CD1c-positive myeloid dendritic cell (primary cell): ENCODE results near the gene HLF.

Experiments
- DNase-seq: peaks from one replicate; pipeline ENCODE4 v3.0.0-alpha.2; 2016; ENCODE audit errors: extremely low spot score

The HLF gene

DNA sequence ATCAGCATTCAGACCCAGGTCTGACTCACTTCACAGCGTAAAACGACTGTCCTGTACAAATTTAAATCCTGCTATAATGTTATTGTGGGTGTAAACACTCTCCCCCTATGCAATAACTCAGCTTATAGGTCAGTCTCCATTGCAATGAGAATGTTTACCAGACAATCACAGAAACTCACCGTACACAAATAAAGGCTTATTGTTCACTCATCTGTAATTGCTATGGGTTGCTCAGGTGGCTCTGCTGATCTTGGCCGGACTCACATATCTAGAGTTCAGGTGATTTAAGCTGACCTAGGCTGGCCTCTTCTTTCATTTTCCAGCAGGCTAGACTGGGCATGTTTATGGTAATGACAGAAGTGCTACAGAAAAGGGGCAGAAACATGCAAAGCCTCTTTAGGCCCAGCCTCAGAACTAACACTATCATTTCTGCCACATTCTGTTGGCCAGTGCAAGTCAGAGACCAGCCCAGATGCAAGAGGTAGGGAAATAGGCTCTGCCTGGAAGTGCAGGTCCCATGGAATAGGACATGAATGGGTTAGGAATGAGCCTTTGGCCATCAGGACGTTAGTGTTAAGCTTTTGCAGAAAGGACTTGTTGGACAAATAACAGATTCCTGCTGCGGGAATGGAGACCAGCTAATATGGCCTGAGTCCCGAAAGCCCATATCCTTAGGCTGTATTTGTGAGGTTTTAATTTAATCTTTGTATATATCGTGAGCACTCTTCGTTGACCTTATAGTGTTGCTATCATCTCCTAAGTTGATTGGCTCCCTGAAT lies 44.0 kb downstream of the HLF start:
- DNase-seq = no peak

DNA sequence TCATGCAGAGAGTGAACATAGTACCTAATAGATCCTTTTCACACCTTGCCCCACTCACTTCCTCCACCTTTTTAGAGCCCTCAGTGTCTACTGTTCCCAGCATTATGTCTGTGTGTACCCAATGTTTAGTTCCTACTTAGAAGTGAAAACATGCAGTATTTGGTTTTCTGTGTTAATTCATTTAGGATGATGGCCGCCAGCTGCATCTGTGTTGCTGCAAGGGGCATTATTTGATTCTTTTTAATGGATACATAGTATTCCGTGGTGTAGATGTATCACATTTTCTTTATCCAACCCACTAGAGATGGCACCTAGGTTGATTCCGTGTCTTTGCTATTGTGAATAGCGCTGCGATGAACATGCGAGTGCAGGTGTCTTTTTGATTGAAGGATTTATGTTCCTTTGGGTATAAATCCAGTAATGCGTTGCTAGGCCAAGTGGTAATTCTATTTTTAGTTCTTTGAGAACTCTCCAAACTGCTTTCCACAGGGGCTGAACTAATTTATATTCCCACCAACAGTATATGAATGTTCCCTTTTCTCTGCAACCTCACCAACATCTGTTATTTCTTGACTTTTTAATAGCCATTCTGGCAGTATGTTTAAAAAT lies 47.1 kb downstream of the HLF start:
- DNase-seq = no peak

DNA sequence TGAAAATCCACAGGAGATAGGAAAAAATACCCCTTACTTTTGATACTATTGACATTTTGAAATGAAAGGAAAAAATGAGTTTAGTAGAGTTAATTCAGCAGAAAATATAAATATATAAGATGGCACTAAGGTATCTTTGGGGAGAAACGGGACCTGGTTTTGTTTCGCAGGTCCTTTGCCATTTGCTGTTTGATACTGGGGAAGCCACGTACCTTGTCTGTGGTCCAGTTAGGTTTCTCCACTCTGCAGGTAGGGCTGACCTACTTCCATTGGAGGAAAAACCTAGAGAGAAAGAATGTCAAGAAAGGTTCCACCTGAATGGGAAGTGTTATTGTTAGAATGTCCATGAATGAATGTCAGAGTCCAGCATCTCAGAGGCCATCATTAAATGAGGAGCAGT lies 48.1 kb downstream of the HLF start:
- no peak for DNase-seq

DNA sequence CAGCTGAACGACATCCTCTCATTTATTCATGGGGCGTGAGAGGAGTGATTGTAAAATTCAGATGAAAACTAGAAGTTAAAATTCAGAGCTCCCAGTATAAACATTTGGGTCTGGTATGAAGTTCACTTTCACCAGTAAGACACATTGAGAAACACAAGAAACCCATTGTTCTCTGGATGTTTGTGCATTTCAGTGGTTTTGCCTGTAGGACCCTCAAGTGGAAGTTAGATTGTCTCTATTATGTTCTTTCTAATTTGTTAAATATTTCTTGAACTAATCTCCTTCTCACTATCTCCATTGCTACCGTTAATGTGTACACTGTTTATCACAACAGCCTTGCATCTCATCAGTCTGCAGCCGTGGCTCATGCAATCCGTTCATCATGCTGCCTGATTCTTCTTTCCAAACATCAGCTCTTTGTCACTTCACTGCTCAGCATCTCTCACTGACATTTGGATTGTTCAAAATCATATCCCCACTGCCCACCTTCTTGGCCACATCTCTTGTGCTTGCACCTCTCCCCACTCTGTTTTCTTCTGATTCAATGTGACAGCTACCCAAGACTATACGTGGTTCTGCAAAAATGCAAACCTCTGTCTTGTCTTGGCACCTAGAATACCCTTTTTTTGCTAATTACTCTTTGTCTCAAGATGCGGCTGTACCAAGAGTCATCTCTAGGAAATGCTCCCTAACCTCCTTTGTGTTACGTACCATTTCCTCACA lies 49.5 kb downstream of the HLF start:
- no peak for DNase-seq

DNA sequence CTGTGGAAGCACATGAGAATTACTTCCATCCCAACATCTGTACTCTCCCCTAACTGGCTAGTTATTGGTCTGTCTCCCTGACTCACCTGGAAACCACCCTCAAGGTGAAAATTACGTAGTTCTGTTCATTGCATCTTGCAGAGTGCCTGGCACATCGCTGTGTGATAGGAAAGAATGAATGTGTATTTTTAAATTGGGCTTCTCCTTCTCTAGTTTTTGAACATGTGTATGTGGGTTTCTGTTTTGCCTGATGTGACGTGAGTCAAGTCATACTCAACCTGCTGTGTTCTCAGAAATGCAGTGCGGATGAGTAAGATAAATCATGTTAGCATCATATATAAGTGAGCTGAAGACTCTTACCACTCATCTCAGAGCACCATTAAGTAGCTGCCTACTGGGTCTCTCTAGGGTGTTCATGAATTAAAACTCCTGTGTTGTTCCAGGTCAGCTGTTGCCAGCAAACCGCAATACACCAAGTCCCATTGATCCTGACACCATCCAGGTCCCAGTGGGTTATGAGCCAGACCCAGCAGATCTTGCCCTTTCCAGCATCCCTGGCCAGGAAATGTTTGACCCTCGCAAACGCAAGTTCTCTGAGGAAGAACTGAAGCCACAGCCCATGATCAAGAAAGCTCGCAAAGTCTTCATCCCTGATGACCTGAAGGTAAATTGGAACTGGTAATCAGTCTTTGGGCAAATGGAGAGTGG lies 50.2 kb downstream of the HLF start:
- DNase-seq = no peak

DNA sequence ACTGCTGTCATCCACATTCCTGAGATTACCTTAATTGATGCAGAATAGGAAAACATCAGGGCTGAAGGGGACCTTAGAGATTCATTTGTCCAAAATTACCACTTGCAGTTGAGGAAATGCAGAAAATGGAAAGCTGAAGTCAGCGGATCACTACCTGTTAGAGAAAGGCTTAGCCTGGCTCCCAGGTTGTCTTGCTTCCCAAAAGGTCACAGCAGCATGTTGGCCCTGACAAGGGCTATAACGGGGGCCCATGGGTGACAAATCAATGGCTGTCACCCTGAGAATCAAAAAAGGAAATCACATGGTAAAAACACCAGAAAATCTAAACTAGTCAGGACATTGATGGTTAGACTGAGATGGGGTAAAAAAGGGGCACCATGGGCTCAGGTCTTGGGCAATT lies 51.7 kb downstream of the HLF start:
- DNase-seq = no peak

DNA sequence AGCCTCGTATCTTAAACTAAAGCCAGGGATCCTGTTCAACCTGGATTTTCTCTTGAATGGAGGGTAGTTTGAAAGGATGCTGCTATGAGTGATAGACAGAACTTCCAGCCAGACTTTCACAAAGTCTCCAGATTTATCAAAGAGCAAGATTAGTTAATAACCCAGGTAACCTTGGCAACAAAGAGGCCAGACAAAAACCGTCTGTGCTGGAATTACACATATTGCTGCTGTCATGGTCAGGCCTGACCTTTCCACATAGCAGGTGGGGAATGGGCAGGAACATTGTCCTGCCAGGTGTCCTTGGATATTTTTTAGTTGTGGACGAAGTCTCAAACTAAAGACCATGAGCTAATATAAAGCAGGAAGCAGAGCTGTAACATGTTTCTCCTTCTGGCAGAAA lies 52.5 kb downstream of the HLF start:
- no peak for DNase-seq

DNA sequence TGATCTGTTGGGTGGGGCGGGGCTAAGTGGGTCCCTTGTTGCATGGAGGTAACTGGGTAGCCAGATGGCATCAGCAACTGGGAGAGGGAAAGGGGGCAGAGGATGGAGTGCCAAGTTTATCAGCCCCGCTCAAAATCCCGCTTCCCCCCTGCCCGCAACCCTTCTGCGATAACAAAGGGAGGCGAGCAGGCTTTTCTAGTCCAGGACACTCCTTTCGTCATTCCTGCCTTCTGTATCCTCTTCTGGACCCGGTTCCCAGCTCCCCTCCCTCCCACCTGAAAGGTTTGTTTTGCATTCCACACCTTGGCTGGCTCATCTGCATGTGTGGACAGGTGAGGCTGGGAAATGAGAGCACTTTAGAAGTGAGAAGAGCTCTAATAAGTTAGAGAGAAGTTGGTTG lies 53.3 kb downstream of the HLF start:
- no peak for DNase-seq

DNA sequence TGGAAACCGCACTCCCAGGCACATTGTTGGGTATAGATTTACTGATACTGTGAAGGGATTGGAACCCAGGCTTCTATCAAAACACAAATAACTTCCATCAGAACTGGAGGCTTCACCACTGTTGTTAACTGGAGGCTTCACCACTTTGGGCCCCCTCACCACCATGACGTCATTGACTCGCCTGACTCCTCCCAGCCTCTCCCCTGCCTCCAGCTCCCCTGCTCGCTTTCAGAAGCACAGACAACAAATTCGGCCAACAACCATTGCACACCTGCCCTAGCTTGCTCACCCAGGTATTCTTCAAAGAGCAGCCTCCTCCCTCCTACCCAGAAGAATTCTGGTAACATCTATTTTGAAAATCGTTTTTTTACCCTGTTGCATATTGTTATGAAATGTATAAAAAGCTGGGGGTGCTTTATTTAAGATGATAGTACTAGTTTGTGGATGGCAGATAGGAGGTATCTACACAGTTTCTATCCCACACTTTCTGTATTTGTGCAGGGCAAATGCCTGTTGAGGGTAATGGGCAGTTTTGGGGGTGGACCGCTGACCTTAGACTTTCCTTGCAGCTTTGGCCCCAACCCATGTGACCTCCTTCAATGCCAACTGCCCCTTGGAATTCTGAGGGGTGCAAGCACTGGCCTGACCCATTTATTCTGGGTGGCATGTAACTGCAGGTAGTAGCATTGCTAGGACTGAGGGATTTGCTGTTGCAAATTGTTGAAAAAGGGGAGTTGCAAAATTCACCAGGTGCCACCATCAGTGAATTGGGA lies 54.1 kb downstream of the HLF start:
- DNase-seq = no peak

DNA sequence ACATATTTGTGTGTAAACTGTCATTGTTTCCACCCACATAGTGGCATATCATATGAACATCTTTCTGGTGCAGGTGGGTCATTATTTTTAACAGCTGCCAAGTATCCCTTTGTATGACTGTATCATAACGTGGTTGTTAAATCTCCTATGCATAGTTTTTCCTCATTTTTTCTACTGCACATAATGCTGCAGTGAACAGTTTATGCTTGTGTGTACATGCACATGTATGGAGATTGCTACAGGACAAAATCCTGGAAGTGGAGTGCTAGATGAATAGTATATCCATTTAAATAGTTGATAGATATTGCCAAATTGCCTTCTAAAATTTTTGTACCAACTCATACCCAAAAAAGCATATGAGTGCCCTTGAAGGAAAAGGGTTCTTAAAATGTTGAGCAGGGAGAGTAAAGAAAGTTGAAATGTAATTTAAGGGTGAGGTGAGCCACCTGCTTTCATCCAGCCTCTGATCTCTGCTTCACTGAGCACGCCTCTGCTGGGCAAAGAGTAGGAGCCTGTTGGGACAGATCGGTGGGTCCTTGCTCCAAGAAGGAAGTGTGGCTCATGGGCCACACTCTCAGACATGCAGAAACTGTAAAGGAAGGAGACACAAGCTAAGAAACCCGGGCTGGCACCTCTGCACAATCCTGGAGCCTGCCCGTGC lies 55.3 kb downstream of the HLF start:
- DNase-seq = no peak

DNA sequence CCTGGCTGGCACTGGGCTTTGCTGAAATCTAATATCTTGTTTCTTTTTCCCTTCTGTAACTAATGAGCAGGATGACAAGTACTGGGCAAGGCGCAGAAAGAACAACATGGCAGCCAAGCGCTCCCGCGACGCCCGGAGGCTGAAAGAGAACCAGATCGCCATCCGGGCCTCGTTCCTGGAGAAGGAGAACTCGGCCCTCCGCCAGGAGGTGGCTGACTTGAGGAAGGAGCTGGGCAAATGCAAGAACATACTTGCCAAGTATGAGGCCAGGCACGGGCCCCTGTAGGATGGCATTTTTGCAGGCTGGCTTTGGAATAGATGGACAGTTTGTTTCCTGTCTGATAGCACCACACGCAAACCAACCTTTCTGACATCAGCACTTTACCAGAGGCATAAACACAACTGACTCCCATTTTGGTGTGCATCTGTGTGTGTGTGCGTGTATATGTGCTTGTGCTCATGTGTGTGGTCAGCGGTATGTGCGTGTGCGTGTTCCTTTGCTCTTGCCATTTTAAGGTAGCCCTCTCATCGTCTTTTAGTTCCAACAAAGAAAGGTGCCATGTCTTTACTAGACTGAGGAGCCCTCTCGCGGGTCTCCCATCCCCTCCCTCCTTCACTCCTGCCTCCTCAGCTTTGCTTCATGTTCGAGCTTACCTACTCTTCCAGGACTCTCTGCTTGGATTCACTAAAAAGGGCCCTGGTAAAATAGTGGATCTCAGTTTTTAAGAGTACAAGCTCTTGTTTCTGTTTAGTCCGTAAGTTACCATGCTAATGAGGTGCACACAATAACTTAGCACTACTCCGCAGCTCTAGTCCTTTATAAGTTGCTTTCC lies 56.0 kb downstream of the HLF start:
- DNase-seq = no peak

DNA sequence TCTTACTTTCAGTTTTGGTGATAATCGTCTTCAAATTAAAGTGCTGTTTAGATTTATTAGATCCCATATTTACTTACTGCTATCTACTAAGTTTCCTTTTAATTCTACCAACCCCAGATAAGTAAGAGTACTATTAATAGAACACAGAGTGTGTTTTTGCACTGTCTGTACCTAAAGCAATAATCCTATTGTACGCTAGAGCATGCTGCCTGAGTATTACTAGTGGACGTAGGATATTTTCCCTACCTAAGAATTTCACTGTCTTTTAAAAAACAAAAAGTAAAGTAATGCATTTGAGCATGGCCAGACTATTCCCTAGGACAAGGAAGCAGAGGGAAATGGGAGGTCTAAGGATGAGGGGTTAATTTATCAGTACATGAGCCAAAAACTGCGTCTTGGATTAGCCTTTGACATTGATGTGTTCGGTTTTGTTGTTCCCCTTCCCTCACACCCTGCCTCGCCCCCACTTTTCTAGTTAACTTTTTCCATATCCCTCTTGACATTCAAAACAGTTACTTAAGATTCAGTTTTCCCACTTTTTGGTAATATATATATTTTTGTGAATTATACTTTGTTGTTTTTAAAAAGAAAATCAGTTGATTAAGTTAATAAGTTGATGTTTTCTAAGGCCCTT lies 56.8 kb downstream of the HLF start:
- no peak for DNase-seq

DNA sequence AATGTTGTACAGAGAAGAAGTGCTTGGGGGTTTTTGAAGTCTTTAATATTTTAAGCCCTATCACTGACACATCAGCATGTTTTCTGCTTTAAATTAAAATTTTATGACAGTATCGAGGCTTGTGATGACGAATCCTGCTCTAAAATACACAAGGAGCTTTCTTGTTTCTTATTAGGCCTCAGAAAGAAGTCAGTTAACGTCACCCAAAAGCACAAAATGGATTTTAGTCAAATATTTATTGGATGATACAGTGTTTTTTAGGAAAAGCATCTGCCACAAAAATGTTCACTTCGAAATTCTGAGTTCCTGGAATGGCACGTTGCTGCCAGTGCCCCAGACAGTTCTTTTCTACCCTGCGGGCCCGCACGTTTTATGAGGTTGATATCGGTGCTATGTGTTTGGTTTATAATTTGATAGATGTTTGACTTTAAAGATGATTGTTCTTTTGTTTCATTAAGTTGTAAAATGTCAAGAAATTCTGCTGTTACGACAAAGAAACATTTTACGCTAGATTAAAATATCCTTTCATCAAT lies 57.8 kb downstream of the HLF start:
- DNase-seq = no peak

DNA sequence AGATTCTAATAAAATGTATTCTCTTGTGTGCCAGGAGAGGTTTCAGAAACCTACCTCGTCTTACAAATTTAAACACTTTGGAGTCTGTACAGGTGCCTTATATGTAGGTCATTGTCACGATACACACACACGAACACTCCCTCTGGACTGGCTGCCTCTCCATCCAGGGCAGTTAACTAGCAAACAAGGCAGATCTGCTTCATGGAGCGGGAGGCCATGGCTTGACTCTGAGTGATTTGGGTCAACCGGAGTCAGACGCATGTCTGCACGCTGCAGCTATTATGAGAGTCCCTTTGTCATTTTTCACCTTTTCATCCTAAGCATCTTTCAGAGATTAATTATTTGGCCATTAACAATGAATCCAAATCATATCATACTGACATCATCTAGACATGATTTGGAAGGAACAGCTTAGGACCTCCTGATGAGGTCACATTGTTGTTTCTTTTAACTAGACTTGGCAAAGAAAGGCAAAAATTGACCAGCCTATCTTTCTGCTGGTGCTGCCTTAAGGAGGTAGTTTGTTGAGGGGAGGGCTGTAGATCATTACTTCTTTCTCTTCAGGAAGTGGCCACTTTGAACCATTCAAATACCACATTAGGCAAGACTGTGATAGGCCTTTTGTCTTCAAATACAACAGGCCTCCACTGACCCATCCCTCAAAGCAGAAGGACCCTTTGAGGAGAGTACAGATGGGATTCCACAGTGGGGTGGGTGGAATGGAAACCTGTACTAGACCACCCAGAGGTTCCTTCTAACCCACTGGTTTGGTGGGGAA lies 58.9 kb downstream of the HLF start:
- no peak for DNase-seq

DNA sequence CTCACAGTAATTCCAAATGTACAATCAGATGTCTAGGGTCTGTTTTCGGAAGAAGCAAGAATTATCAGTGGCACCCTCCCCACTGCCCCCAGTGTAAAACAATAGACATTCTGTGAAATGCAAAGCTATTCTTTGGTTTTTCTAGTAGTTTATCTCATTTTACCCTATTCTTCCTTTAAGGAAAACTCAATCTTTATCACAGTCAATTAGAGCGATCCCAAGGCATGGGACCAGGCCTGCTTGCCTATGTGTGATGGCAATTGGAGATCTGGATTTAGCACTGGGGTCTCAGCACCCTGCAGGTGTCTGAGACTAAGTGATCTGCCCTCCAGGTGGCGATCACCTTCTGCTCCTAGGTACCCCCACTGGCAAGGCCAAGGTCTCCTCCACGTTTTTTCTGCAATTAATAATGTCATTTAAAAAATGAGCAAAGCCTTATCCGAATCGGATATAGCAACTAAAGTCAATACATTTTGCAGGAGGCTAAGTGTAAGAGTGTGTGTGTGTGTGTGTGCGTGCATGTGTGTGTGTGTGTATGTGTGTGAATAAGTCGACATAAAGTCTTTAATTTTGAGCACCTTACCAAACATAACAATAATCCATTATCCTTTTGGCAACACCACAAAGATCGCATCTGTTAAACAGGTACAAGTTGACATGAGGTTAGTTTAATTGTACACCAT lies 59.7 kb downstream of the HLF start:
- no peak for DNase-seq

DNA sequence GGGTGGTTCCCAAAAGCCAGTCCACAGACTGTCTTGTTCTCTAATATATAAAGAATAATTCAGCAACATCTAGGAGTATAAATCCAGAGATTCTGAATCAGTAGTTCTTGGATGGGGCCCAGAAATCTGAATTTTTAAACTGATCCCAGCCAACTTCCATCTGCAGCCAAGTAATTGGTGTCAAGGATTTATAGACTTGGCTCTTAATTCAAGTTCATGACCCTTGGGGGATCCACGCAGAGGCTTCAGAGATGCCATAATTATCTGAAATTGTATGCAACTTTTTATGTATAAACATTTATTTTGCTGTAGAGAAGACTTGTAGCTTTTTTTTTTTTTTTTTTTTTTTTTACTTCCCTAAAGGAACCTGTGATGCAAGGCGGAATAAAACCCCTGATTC lies 60.6 kb downstream of the HLF start:
- no peak for DNase-seq

DNA sequence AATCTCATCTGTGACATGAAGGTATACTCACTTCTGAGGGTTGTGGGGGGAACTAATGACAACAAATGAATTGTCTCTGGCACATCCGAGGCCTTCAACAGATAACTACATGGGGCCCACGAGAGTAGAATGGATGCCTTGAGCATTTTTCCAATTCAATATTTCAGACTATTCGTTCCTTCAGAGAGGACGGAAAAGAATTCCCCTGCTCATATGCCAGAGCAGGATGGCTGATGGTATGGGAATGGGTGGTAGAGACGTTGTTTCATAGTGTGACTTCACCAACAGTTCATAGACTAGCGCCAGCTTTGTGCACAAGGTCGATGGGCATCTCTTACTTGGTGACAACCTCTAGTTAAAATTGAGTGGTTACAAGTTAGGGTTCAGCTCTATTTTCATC lies 61.3 kb downstream of the HLF start:
- DNase-seq = no peak
